HAP-1 (cell line): ENCODE results near the gene PSENEN.
"Not testable (repeated sequence)": the region's sequence is repeated elsewhere in the genome, so short reads cannot be mapped to it uniquely, and the experiment has no call there.

Experiments
- DNase-seq, 2 experiments: peaks; one replicate each; pipeline ENCODE4 v3.0.0-alpha.2; 2016 to 2020; ENCODE audit warnings: low spot score in 2 of 2
- H3K27me3 ChIP-seq: fragments of 250-450 bp; sonication (Bioruptor Pico); 2 replicates; pipeline ENCODE4 v1.5.1; 2020; ENCODE audit warnings: low read depth, mild to moderate bottlenecking, moderate library complexity
- H3K36me3 ChIP-seq: fragments of 250-450 bp; sonication (Bioruptor Pico); replicated peaks from 2 replicates; pipeline ENCODE4 v1.5.1; 2020; ENCODE audit warnings: mild to moderate bottlenecking
- H3K4me1 ChIP-seq: fragments of 250-450 bp; sonication (Bioruptor Pico); 2 replicates; pipeline ENCODE4 v1.5.1; 2020; ENCODE audit warnings: mild to moderate bottlenecking
- H3K4me3 ChIP-seq: fragments of 250-450 bp; sonication (Bioruptor Pico); 2 replicates; pipeline ENCODE4 v1.5.1; 2020; ENCODE audit warnings: mild to moderate bottlenecking, moderate library complexity
- H3K9me3 ChIP-seq: fragments of 250-450 bp; sonication (Bioruptor Pico); 2 replicates; pipeline ENCODE4 v1.5.1; 2020; ENCODE audit warnings: mild to moderate bottlenecking, moderate library complexity
- in situ Hi-C: fragments of 300-500 bp; cut with MboI; formaldehyde crosslinking; loops from 3 replicates; pipeline ENCODE4 v1.14.3; 2020; ENCODE audit warnings: low sequenced_read_pairs, inconsistent platforms, mixed read lengths

PSENEN gene

GRCh38 chr19:35722897-35723296, 22.6 kb upstream of the PSENEN start:
- peaks cover 70% of the 10 kb centered on the region for H3K36me3 ChIP-seq
- no peak for DNase-seq

GRCh38 chr19:35723671-35724070, 21.8 kb upstream of the PSENEN start:
- in situ Hi-C loops = no loop called here
- H3K4me1 ChIP-seq = no peaks in the 10 kb centered on the region
- no peaks in the 10 kb centered on the region for H3K27me3 ChIP-seq
- peaks cover 78% of the 10 kb centered on the region for H3K36me3 ChIP-seq
- H3K4me3 ChIP-seq = no peak overlapping the region
- no peak for DNase-seq
- H3K9me3 ChIP-seq = no peaks in the 10 kb centered on the region

More at GRCh38 chr19:35722897-35723296, 22.6 kb upstream of the PSENEN start:
- H3K4me1 ChIP-seq = no peaks in the 10 kb centered on the region
- in situ Hi-C loops = no loop called here
- no peaks in the 10 kb centered on the region for H3K27me3 ChIP-seq
- no peaks in the 10 kb centered on the region for H3K9me3 ChIP-seq
- no peak overlapping the region for H3K4me3 ChIP-seq

- DNase-seq, H3K4me3 ChIP-seq, H3K27me3 ChIP-seq, H3K9me3 ChIP-seq, in situ Hi-C loops, H3K4me1 ChIP-seq: not testable (repeated sequence)
- peaks cover 83% of the 10 kb centered on the region for H3K36me3 ChIP-seq
These were observed 21.3 kb upstream of the PSENEN start for GRCh38 chr19:35724132-35724531.

DNA sequence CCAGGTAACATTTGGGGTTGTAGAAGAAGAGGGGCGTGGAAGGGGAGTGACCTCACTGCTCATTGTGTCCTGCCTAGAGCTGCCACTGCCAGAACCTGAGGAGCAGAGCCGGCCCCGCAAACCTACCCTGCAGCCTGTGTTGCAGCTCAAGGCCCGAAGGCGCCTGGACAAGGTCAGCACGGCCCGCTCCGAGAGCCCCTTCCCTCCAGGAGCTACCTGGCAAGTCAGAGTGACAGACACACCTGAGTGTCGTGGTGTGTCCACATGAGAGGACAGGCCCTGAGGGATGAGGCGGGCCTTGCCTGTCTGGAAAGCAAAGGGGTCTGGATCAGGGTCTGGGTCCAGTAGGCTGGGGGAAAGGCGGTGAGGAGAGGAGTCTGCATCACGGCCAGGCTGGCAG, 20.9 kb upstream of the PSENEN start:
- H3K4me3 ChIP-seq = no peak overlapping the region
- no peak for DNase-seq
- H3K36me3 ChIP-seq = peaks cover 87% of the 10 kb centered on the region
- H3K27me3 ChIP-seq = no peaks in the 10 kb centered on the region
- no peaks in the 10 kb centered on the region for H3K4me1 ChIP-seq
- in situ Hi-C loops = no loop called here
- no peaks in the 10 kb centered on the region for H3K9me3 ChIP-seq

GRCh38 chr19:35725216-35725861, 20.1 kb upstream of the PSENEN start:
- Histone ChIP-seq H3K4me3 (no peak overlapping the region), H3K9me3 (no peaks in the 10 kb centered on the region), H3K4me1 (no peaks in the 10 kb centered on the region), H3K36me3 (peaks cover 95% of the 10 kb centered on the region), H3K27me3 (no peaks in the 10 kb centered on the region)
- in situ Hi-C loops = no loop called here
- no peak for DNase-seq

DNA sequence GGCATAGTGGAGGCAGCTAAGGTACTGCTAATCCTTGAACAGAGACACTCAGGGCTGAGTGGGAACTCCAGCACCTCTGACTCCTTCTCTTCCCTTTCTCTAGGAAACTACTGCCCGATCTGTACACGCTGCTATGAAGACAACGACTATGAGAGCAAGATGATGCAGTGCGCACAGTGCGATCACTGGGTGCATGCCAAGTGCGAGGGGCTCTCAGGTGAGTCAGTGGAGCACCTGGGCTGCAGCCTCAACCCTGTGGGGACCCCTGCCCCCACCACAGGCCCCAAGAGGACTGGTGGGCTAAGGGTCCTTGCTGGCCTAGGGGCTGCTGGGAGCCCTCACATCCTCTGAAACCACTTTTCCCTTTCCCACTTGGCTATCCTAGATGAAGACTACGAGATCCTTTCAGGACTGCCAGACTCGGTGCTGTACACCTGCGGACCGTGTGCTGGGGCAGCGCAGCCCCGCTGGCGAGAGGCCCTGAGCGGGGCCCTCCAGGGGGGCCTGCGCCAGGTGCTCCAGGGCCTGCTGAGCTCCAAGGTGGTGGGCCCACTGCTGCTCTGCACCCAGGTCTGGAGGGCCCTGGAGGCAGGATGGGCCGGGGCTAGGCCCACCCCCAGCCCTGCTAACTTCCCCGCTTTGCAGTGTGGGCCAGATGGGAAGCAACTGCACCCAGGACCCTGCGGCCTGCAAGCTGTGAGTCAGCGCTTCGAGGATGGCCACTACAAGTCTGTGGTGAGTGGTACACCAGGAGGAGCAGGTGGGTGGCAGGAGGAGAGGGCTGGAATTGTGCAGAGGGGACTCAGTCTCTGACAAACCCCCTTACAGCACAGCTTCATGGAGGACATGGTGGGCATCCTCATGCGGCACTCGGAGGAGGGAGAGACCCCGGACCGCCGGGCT, 18.1 kb upstream of the PSENEN start:
- Histone ChIP-seq H3K4me3 (no peak overlapping the region), H3K36me3 (peaks cover 99% of the 10 kb centered on the region), H3K27me3 (no peaks in the 10 kb centered on the region), H3K4me1 (no peaks in the 10 kb centered on the region), H3K9me3 (no peaks in the 10 kb centered on the region)
- no peak for DNase-seq
- in situ Hi-C loops = no loop called here

- no peak for DNase-seq
- H3K27me3 ChIP-seq = no peaks in the 10 kb centered on the region
- in situ Hi-C loops = no loop called here
- no peaks in the 10 kb centered on the region for H3K9me3 ChIP-seq
- H3K4me1 ChIP-seq = no peaks in the 10 kb centered on the region
- H3K4me3 ChIP-seq = no peak overlapping the region
- peaks cover 97% of the 10 kb centered on the region for H3K36me3 ChIP-seq
These were observed 17.3 kb upstream of the PSENEN start for GRCh38 chr19:35727956-35728706.

- H3K36me3 ChIP-seq = peaks cover 96% of the 10 kb centered on the region
These were observed 16.4 kb upstream of the PSENEN start for GRCh38 chr19:35729021-35729420.

DNA sequence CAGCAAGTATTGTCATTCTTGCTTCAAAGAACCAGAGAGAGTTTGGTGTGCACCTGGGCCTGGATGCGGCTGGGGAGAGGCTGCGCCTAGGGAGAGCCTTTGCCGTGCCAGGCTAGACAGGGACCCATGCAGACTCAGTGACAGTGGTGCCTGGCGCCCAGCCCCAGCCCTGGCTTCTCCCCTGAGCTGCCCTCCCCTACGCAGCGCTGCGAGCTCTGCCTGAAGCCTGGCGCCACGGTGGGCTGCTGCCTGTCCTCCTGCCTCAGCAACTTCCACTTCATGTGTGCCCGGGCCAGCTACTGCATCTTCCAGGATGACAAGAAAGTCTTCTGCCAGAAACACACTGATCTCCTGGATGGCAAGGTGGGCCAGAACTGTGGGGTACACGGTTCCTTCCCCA, 15.7 kb upstream of the PSENEN start:
- Histone ChIP-seq H3K9me3 (no peaks in the 10 kb centered on the region), H3K27me3 (no peaks in the 10 kb centered on the region), H3K36me3 (peaks cover 96% of the 10 kb centered on the region), H3K4me1 (no peaks in the 10 kb centered on the region), H3K4me3 (no peak overlapping the region)
- in situ Hi-C loops = no loop called here
- DNase-seq = no peak

More at GRCh38 chr19:35729021-35729420, 16.4 kb upstream of the PSENEN start:
- Histone ChIP-seq H3K9me3 (no peaks in the 10 kb centered on the region), H3K4me3 (no peak overlapping the region), H3K4me1 (no peaks in the 10 kb centered on the region), H3K27me3 (no peaks in the 10 kb centered on the region)
- in situ Hi-C loops = no loop called here
- DNase-seq = no peak

- no peak overlapping the region for H3K4me3 ChIP-seq
- H3K9me3 ChIP-seq = no peaks in the 10 kb centered on the region
- peaks cover 95% of the 10 kb centered on the region for H3K36me3 ChIP-seq
- H3K27me3 ChIP-seq = no peaks in the 10 kb centered on the region
- in situ Hi-C loops = no loop called here
- no peak for DNase-seq
- no peaks in the 10 kb centered on the region for H3K4me1 ChIP-seq
These were observed 15.1 kb upstream of the PSENEN start for GRCh38 chr19:35730326-35730725.

DNA sequence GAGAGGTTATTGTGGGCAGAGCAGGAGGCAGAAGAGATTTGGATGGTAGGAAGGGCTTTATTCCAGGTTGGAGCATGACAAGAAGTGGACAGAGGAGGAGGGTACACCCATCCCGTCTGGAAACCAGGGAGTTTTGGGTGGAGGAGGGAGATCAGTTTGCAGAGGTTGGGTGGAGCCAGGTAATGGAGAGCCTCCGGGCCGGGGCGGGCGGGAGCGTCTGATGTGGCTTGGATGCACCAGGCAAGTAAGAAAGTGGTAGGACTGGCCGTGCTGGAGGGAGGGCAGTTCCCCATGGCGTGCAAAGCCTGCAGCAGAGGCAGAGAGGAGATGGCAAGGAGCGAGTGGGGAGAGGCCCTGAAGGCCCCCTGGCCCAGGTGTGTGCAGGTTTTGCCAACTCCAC, 14.1 kb upstream of the PSENEN start:
- peaks cover 95% of the 10 kb centered on the region for H3K36me3 ChIP-seq
- no peak overlapping the region for H3K4me3 ChIP-seq
- DNase-seq = no peak

DNA sequence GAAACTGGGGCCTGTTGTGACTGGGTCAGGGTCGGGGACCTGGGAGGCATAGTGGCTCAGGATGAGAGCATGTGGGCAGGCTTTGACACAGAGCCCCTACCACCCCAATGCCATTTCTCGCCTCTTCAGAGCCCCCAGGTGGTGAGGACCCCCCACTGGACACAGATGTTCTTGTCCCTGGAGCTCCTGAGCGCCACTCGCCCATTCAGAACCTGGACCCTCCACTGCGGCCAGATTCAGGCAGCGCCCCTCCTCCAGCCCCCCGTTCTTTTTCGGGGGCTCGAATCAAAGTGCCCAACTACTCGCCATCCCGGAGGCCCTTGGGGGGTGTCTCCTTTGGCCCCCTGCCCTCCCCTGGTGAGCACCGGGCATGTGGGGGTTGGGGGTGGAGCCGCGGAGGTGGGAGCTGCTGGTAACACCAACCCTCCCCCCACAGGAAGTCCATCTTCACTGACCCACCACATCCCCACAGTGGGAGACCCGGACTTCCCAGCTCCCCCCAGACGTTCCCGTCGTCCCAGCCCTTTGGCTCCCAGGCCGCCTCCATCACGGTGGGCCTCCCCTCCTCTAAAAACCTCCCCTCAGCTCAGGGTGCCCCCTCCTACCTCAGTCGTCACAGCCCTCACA, 13.6 kb upstream of the PSENEN start:
- DNase-seq = no peak
- Histone ChIP-seq H3K36me3 (peaks cover 95% of the 10 kb centered on the region), H3K9me3 (no peaks in the 10 kb centered on the region), H3K27me3 (no peaks in the 10 kb centered on the region), H3K4me1 (no peaks in the 10 kb centered on the region), H3K4me3 (no peak overlapping the region)
- in situ Hi-C loops = no loop called here

More for the DNA sequence above, 14.1 kb upstream of the PSENEN start:
- H3K4me1 ChIP-seq = no peaks in the 10 kb centered on the region
- no peaks in the 10 kb centered on the region for H3K27me3 ChIP-seq
- in situ Hi-C loops = no loop called here
- H3K9me3 ChIP-seq = no peaks in the 10 kb centered on the region

- in situ Hi-C loops = no loop called here
- Histone ChIP-seq H3K36me3 (peaks cover 95% of the 10 kb centered on the region), H3K9me3 (no peaks in the 10 kb centered on the region), H3K27me3 (no peaks in the 10 kb centered on the region), H3K4me1 (no peaks in the 10 kb centered on the region), H3K4me3 (no peak overlapping the region)
- DNase-seq = no peak
These were observed 12.8 kb upstream of the PSENEN start for GRCh38 chr19:35732540-35733179.
